Activated CD4-positive, alpha-beta T cell treated with anti-CD3 and anti-CD28 coated beads for 24 hours (primary cell): ENCODE data around the gene SCAF11.
A peak's percentile ranks its signal among the peaks of the same experiment; 100 is the strongest.
"Not testable (repeated sequence)": the region's sequence is repeated elsewhere in the genome, so short reads cannot be mapped to it uniquely, and the experiment has no call there.

ENCODE experiments used
- DNase-seq, 2 donors: peaks; one replicate each; pipeline ENCODE4 v3.0.0-alpha.2; 2020; ENCODE audit warnings: low read depth in 2 of 2

Gene SCAF11

GRCh38 chr12:45990468-45991283 is at the start of gene SCAF11:
Gene SCAF11 (minus strand): TSS chr12:45990574. CDS start chr12:45964167, 26,407 bp downstream.
- peak; percentile 100 for DNase-seq

- DNase-seq: not testable (repeated sequence)
These were observed 46.7 kb upstream of the SCAF11 start for GRCh38 chr12:46037066-46037465.

- DNase-seq: no peak
These were observed 36.8 kb upstream of the SCAF11 start for GRCh38 chr12:46027172-46027571.

GRCh38 chr12:46024099-46024498 is 33.7 kb upstream of the SCAF11 start:
- no peak for DNase-seq

- DNase-seq: no peak
These were observed 30.4 kb upstream of the SCAF11 start for GRCh38 chr12:46020768-46021167.

- DNase-seq: not testable (repeated sequence)
These were observed 28.3 kb upstream of the SCAF11 start for GRCh38 chr12:46018712-46019111.

- not testable (repeated sequence) for DNase-seq
These were observed 27.5 kb upstream of the SCAF11 start for GRCh38 chr12:46017866-46018375.

GRCh38 chr12:46005823-46006222 is 15.4 kb upstream of the SCAF11 start:
- DNase-seq: no peak

GRCh38 chr12:46005151-46005797 is 14.9 kb upstream of the SCAF11 start:
- no peak for DNase-seq

- no peak for DNase-seq
These were observed 14.3 kb upstream of the SCAF11 start for GRCh38 chr12:46004715-46005114.

- not testable (repeated sequence) for DNase-seq
These were observed 9.7 kb upstream of the SCAF11 start for GRCh38 chr12:46000076-46000475.

GRCh38 chr12:45994736-45995135 is 4.4 kb upstream of the SCAF11 start:
- no peak for DNase-seq

GRCh38 chr12:45991284-45992249 is 1.2 kb upstream of the SCAF11 start:
- peak; percentile 44 to 57 for DNase-seq

GRCh38 chr12:45989721-45990467 is 480 bp downstream of the SCAF11 start:
- peak; percentile 27 for DNase-seq

GRCh38 chr12:45989287-45989686 is 1.1 kb downstream of the SCAF11 start:
- no peak for DNase-seq

GRCh38 chr12:45988264-45988663 is 2.1 kb downstream of the SCAF11 start:
- no peak for DNase-seq

- DNase-seq: no peak
These were observed 3.0 kb downstream of the SCAF11 start for GRCh38 chr12:45987340-45987727.

- DNase-seq: no peak
These were observed 3.6 kb downstream of the SCAF11 start for GRCh38 chr12:45986641-45987339.

GRCh38 chr12:45981075-45981837 is 9.1 kb downstream of the SCAF11 start:
- DNase-seq: no peak

GRCh38 chr12:45980540-45980939 is 9.8 kb downstream of the SCAF11 start:
- no peak for DNase-seq
